HepG2 (cell line): ENCODE measurements around the gene CACNA2D3. TPM values are rescaled to one million over a fixed set of nuclear protein-coding genes. Genes with fewer than 3 reads are reported as not detected.

Source experiments
- ATAC-seq: fragments of 200-7000 bp; cut with Tn5 transposase; 3 replicates; pipeline ENCODE4 v1.9.1; 2020; ENCODE audit warnings: mild to moderate bottlenecking, moderate library complexity
- BruUV-seq: library from RNA; stranded (reverse); fragments of 400-500 nt; replicated peaks from 2 replicates; lab custom pipeline; 2021; lab: Mats Ljungman, UMichigan
- CTCF ChIA-PET: fragments of 300-600 bp; formaldehyde crosslinking; extraction: SDS; loops from one replicate; lab custom pipeline; 2021; ENCODE audit warnings: low total read pairs, inconsistent platforms, low intra/inter-chr PET ratio; lab: Yijun Ruan, JAX
- POLR2A ChIA-PET: fragments of 350-600 bp; sonication (Branson Sonifier 250); formaldehyde crosslinking; loops from one replicate; lab custom pipeline; 2020; ENCODE audit warnings: antibody characterized with exemption, inconsistent platforms; lab: Yijun Ruan, JAX
- DNase-seq: peaks from one replicate; pipeline ENCODE4 v3.0.0-alpha.2; 2015; ENCODE audit warnings: low spot score
- FAIRE-seq: peaks from 3 replicates; lab custom pipeline; 2011; peaks lifted over from hg19 to GRCh38; lab: Jason Lieb, UNC
- H2AFZ ChIP-seq: one replicate; pipeline ENCODE4 v1.6.1; 2011; ENCODE audit warnings: low read length, inconsistent platforms
- H3K27ac ChIP-seq: fragments of 300-600 bp; 3 replicates; pipeline ENCODE4 v1.8.0; 2011; ENCODE audit warnings: mixed run types, mild to moderate bottlenecking, mixed read lengths, low read length, inconsistent platforms; ENCODE audit not compliant: insufficient read depth; ENCODE audit errors: extremely low read length
- H3K27me3 ChIP-seq, 2 experiments: fragments of 200-600 bp in 1 of 2; 2 replicates in 1 of 2; 3 replicates in 1 of 2; pipeline versions ENCODE4 v1.6.0 to v1.8.0; 2011; ENCODE audit warnings: low read length in 2 of 2, mild to moderate bottlenecking in 2 of 2, moderate library complexity in 2 of 2, inconsistent platforms in 1 of 2; ENCODE audit not compliant: insufficient read depth in 2 of 2, control insufficient read depth in 1 of 2
- H3K36me3 ChIP-seq, 2 experiments: fragments of 200-600 bp in 1 of 2; replicated peaks in 1 of 2; 2 replicates in 1 of 2; 3 replicates in 1 of 2; pipeline versions ENCODE4 v1.5.1 to v1.8.0; 2011; ENCODE audit warnings: low read length in 2 of 2, inconsistent platforms in 1 of 2; ENCODE audit not compliant: insufficient read depth in 2 of 2, control insufficient read depth in 1 of 2
- H3K4me1 ChIP-seq: 2 replicates; pipeline ENCODE4 v1.5.1; 2012; ENCODE audit warnings: low read length, inconsistent platforms; ENCODE audit not compliant: insufficient read depth
- H3K4me2 ChIP-seq: 2 replicates; pipeline ENCODE4 v1.6.0; 2011; ENCODE audit warnings: low read depth, low read length, inconsistent platforms
- H3K4me3 ChIP-seq, 3 experiments: fragments of 200-600 bp in 1 of 3; sonication (generic), shearing (Covaris generic) in 1 of 3; replicated peaks in 1 of 3; 2 replicates each; pipeline ENCODE4 v1.5.1; 2011 to 2016; ENCODE audit warnings: low read length in 3 of 3, inconsistent platforms in 2 of 3, low read depth in 2 of 3, mild to moderate bottlenecking in 2 of 3, control low read depth in 1 of 3, mixed read lengths in 1 of 3; ENCODE audit not compliant: insufficient read depth in 1 of 3
- H3K79me2 ChIP-seq: one replicate; pipeline ENCODE4 v1.6.1; 2011; ENCODE audit warnings: low read length, inconsistent platforms; ENCODE audit not compliant: insufficient read depth
- H3K9ac ChIP-seq: 2 replicates; pipeline ENCODE4 v1.6.0; 2011; ENCODE audit warnings: mild to moderate bottlenecking, low read depth, low read length, inconsistent platforms; ENCODE audit not compliant: insufficient read depth
- H3K9me3 ChIP-seq: 2 replicates; pipeline ENCODE4 v1.5.1; 2012; ENCODE audit warnings: mild to moderate bottlenecking, low read length
- H4K20me1 ChIP-seq: 2 replicates; pipeline ENCODE4 v1.6.0; 2011; ENCODE audit warnings: inconsistent platforms, mild to moderate bottlenecking, low read length, moderate library complexity; ENCODE audit not compliant: insufficient read depth
- BATF2 ChIP-seq: sonication (generic); formaldehyde crosslinking; IDR thresholded peaks from 2 replicates; pipeline ENCODE4 v1.8.0; 2022; ENCODE audit warnings: mild to moderate bottlenecking, missing genetic modification reagents, moderate library complexity
- DMTF1 ChIP-seq: sonication (generic); formaldehyde crosslinking; IDR thresholded peaks from 2 replicates; pipeline ENCODE4 v1.4.0; 2020; ENCODE audit warnings: mild to moderate bottlenecking, missing genetic modification reagents
- EED ChIP-seq: sonication (generic); formaldehyde crosslinking; IDR thresholded peaks from 2 replicates; pipeline ENCODE4 v1.5.0; 2020; ENCODE audit warnings: mild to moderate bottlenecking, missing genetic modification reagents
- FOXO1 ChIP-seq: sonication (generic); formaldehyde crosslinking; IDR thresholded peaks from 2 replicates; pipeline ENCODE4 v1.4.0; 2020; ENCODE audit warnings: missing genetic modification reagents
- MLLT10 ChIP-seq: sonication (generic); formaldehyde crosslinking; IDR thresholded peaks from 2 replicates; pipeline ENCODE4 v1.4.0; 2020; ENCODE audit warnings: missing genetic modification reagents
- PCBP2 ChIP-seq: fragments of 200-400 bp; formaldehyde crosslinking; optimal IDR thresholded peaks from 2 replicates; pipeline ENCODE3; 2018; ENCODE audit warnings: low read length, low read depth; ENCODE audit not compliant: poor library complexity, severe bottlenecking
- POGK ChIP-seq: sonication (generic); formaldehyde crosslinking; conservative IDR thresholded peaks from 2 replicates; pipeline ENCODE4 v1.8.0; 2022; ENCODE audit warnings: mild to moderate bottlenecking, moderate library complexity, missing genetic modification reagents
- SRSF1 ChIP-seq: fragments of 200-400 bp; formaldehyde crosslinking; optimal IDR thresholded peaks from 2 replicates; pipeline ENCODE3; 2017; ENCODE audit warnings: mild to moderate bottlenecking, low read depth, low read length, moderate library complexity
- TBX2 ChIP-seq: sonication (generic); formaldehyde crosslinking; IDR thresholded peaks from 2 replicates; pipeline ENCODE4 v1.5.0; 2020; ENCODE audit warnings: missing genetic modification reagents, mild to moderate bottlenecking, borderline replicate concordance
- TOPORS ChIP-seq: sonication (generic); formaldehyde crosslinking; IDR thresholded peaks from 2 replicates; pipeline ENCODE4 v1.8.0; 2023; ENCODE audit warnings: mild to moderate bottlenecking, missing genetic modification reagents
- ZHX1 ChIP-seq: sonication (generic); formaldehyde crosslinking; IDR thresholded peaks from 2 replicates; pipeline ENCODE4 v1.8.1; 2022; ENCODE audit warnings: low read depth, mild to moderate bottlenecking, missing genetic modification reagents
- ZNF235 ChIP-seq: sonication (generic); formaldehyde crosslinking; IDR thresholded peaks from 2 replicates; pipeline ENCODE4 v1.8.1; 2023; ENCODE audit warnings: mild to moderate bottlenecking, missing genetic modification reagents, borderline replicate concordance
- ZNF558 ChIP-seq: sonication (generic); formaldehyde crosslinking; IDR thresholded peaks from 2 replicates; pipeline ENCODE4 v1.9.0; 2022; ENCODE audit warnings: mild to moderate bottlenecking, missing genetic modification reagents, borderline replicate concordance
- WGBS: methylation state at CpG from one replicate; pipeline ENCODE4 v1.1.6; 2017; ENCODE audit warnings: low lambda C conversion rate; 5-methylcytosine and 5-hydroxymethylcytosine counted together
- in situ Hi-C: cut with HindIII; loops from 2 replicates; pipeline ENCODE4 v1.10.0; 2017; ENCODE audit warnings: low pct_unique_long_range_greater_than_20kb; ENCODE audit not compliant: extremely low pct_ligation_motif_present
- intact Hi-C: fragments of 100-400 bp; cut with micrococcal nuclease; formaldehyde crosslinking; loops from one replicate; pipeline ENCODE4 v1.10.0; 2022; ENCODE audit not compliant: unreplicated experiment
- polyA plus RNA-seq, 8 experiments: library from polyadenylated mRNA; depleted of rRNA in 3 of 8; stranded (reverse) in 7 of 8; unstranded in 1 of 8; fragments of >200 nt; fragmentation: Illumina TruSeq in 4 of 8; extraction: Trizol in 4 of 8; gene quantifications; 2 replicates each; pipeline versions ENCODE4 v1.2.1 to v1.2.3, GENCODE V29; 2011 to 2016; ENCODE audit warnings: low read depth in 4 of 8, missing spikeins in 1 of 8, mixed read lengths in 1 of 8; ENCODE audit not compliant: insufficient read depth in 1 of 8
- total RNA-seq, 5 experiments: library from RNA; depleted of rRNA; stranded (reverse); fragments of >200 nt; fragmentation: Illumina TruSeq; extraction: Trizol; gene quantifications; 2 replicates each; pipeline ENCODE4 v1.2.3, GENCODE V29; 2016; ENCODE audit warnings: low read depth in 1 of 5

CACNA2D3 gene
- total and polyA plus RNA-seq, 2 of the 13 experiments (the other 11 are each of a cell fraction or from before 2014, with no cell fraction given) = not detected

GRCh38 chr3:54733106-54734006 is 611.0 kb downstream of the CACNA2D3 start (continued):
- TF ChIP-seq ZNF558 (CRISPR knock-in tag) = no peak
- TF ChIP-seq ZHX1 (CRISPR knock-in tag) = no peak

GRCh38 chr3:54736459-54736858 is 614.1 kb downstream of the CACNA2D3 start:
- POLR2A ChIA-PET = no interaction called here
- H3K4me1 ChIP-seq = no peaks in the 10 kb centered on the region
- H3K4me2 ChIP-seq = no peak overlapping the region
- BruUV-seq = no TSS peak
- DNase-seq (no peak), FAIRE-seq (no peak), ATAC-seq (no peak)
- H3K79me2 ChIP-seq = no peaks in the 10 kb centered on the region
- H3K36me3 ChIP-seq = no peaks in the 10 kb centered on the region
- H2AFZ ChIP-seq = no peak overlapping the region
- CTCF ChIA-PET = no interaction called here
- in situ Hi-C loops (no loop called here), intact Hi-C loops (no loop called here)
- no peak overlapping the region for H3K27ac ChIP-seq
- no peaks in the 10 kb centered on the region for H4K20me1 ChIP-seq
- no peak overlapping the region for H3K4me3 ChIP-seq
- no peak overlapping the region for H3K9ac ChIP-seq
- no peaks in the 10 kb centered on the region for H3K9me3 ChIP-seq
- WGBS = 2% methylated on average over 1 of the region's 1 CpG
- no peaks in the 10 kb centered on the region for H3K27me3 ChIP-seq
- TF ChIP-seq ZNF235 (CRISPR knock-in tag) = no peak
- no peak for TF ChIP-seq BATF2
- TF ChIP-seq FOXO1 (CRISPR knock-in tag) = no peak
- TF ChIP-seq SRSF1 = no peak
- TF ChIP-seq EED (CRISPR knock-in tag) = no peak
- TF ChIP-seq POGK (CRISPR knock-in tag) = no peak
- TF ChIP-seq PCBP2 = no peak
- no peak for TF ChIP-seq DMTF1
- no peak for TF ChIP-seq TBX2 (CRISPR knock-in tag)
- no peak for TF ChIP-seq MLLT10
- TF ChIP-seq TOPORS = no peak
